Fibroblast of gingiva (primary cell): ENCODE results near the gene MSMP.
A peak's percentile ranks its signal among the peaks of the same experiment; 100 is the strongest.

Source experiments
- DNase-seq: peaks from one replicate; pipeline ENCODE4 v3.0.0-alpha.2; 2011; ENCODE audit warnings: low read depth

Gene MSMP

DNA sequence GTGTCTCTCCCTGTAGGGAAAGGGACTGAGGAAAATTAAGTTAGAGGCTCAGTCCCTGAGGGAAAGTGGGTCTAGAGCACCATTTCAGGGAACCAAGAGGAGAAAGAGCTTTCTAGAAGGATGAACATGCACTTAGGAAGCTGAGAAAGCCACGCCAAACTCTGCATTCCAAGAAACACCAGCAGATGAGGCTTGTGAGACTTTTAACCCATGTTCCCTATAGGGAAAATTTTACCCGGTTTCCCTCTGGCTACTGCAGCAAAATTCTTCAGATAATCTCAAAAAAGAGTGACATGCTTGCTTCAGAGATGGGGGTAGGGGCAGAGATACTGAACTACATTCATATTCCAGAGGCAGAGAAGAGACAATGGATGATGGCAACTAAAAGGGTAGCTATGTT lies 30.6 kb downstream of the MSMP start:
- no peak for DNase-seq

DNA sequence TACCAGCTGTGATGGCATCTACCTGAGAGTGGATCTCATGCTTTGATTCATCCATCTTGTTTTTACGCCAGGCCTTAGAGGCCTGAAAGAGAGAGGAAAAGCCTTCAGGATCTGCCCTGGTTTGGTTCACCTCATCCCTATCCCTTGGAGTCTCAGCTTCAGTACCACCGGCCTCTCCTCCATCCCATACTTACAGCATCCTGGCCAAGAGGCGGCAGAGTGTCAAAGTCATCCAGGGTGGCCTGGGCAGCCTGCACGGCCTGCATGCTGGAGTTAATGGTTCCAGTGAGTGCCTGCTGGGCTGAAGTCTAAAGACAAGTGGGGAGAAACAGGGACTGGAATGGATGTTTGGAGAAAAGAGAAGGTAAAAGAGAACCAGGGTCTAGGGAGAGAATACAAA lies 34.5 kb downstream of the MSMP start:
- DNase-seq = no peak

DNA sequence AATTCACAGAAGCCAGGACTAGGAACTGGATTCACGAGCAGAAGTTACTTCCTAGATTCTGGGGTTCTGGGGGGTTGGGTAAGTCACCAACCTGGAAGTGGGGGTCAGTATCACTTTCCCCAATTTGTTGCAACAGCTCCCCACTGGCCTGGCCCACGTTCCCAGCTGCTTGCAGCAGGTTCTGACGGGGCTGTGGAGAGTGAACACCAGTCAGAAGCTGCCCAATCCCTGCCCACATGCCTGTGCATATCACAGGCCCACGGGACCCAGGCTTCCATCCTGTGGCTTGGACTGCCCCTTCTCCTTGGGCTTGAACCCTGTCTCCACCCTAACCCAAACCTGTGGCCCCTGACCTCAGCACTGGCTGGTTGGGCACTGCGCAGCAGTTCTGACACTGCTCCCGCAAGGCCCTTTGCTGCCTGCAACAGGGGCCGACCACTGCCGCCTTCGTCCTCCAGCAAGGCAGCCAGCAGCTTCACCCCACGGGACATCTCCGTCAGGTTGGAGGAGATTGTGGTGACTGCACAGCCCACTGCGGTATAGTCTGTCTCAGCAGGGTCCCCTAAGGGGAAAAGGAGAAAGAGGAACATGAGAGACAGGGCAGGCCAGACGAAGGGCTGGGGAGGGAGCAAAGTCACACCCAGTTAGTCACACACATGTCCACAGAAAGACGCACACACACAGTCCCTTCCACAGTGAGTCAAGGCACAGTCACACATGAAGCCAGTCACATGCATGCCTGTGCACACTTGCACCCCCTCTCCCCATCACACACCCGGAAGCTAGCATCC lies 35.2 kb downstream of the MSMP start:
- DNase-seq = no peak

DNA sequence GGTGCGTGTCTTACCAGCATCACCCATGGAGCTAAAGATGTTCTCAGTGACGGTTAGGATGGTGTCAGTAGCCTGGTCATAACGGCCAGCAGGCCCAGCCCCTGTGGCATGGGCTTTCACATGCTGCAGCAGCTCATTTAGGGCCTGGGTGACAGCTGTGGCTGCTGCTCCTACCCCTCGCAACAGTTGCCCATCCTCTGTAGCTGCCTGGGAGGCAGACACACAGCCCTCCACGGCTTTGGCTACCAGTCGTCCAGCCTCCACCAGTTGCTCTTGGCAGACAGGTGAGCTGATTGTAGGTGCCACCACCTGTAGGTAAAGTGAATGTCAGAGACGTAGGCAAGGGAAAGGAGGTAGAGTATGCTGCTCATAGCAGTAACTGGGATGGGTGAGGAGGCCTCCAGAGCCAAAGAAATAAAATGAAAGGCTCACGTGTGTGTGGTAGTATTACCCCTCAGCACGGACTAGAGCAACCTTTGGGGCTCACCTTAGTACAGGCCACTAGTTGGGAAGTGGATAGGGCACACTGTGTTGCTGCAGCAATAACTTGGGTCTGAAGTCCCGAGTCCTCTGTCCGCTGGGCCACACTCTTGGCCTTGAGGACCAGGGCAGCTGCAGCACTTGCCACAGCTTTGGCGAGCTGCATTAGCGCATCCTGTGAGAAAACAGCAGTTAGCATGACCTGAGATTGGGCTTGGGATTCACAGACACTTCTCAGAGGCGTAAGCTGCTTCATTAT lies 36.8 kb downstream of the MSMP start:
- DNase-seq = no peak

DNA sequence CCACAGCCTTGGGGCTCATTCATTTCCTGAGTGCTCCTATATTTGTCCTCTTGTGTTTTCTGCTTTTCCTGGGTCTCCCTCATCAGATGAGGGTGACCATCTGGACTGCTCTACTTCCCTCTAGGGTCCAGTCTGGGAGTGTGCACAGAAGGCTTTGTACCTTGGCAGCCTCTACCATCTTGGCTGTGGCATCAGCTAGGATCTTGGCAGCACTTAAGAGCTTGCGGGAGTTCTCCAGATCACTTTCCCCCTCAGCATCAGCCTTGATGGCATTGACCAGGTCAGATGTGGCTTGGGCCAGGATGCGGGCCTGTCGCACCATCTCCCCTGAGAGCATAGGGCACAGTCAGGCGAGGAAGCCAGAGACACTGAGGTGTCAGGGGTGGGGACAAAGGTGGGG lies 37.8 kb downstream of the MSMP start:
- DNase-seq = peak; percentile 59

DNA sequence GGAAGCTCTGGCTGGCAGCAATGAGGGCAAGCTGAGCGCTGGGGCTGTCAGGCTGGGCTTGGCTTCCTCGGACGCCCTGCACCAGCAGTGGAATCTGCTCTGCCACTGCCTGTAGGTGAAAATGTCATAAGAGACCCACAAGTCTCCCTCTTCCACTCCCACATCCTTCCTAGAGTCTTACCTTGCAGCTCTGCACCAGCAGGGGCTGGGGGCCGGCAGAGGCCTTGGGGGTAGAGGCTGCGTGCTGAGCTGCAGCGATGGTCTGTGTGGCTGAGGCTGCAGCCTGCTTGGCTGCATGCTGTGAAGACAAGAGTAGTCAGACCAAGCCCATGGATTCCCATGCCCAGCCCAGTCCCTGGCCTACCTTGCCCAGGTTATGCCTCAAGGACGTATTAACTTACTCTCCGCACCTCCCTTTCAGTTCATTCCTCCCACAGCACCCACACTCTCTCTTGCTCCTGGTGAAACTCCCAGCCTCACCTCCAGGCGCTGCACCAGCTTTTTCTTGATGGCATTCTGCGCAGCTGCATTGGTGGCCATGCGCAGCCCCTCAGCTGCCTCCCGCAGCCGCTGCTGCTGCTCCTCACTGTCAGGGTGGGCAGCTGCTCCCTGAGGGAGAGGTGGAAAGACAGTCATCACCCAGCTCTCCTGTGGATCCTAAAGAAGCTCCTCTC lies 39.4 kb downstream of the MSMP start:
- DNase-seq = no peak

DNA sequence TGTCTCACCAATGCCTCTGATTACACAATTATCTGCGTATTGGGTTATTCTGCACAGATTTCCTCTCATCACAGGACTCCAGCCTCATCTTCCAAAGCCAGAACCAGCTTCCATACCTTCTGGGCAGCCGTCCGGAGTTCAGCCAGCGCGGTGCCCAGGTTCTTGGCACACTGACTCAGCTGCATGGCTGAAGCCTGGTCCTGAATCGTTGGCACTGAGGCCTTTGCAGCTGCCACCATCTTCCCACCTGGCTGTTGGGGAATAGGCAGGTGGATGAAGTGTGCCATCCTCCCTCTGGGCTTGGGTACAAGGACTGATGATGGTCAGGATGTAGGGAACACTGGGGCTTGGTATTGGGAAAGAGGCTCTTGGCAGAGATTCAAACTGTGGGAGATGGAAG lies 40.0 kb downstream of the MSMP start:
- no peak for DNase-seq

DNA sequence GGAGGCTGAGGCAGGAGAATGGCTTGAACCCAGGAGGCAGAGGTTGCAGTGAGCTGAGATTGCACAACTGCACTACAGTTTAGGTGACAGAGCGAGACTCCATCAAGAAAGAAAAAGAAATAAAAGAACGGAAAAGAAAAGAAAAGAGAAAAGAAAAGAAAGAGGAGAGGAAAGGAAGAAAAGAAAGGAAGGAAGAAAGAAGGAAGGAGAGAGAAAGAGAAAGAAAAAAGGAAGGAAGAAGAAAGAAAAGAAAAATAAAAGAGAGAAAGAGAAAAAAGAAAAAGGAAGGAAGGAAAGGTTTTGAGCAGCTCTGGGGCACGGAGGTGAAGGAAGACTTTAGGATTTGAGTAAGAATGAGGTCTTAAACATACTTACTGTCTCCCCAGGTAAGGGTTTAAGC lies 40.5 kb downstream of the MSMP start:
- DNase-seq = no peak

DNA sequence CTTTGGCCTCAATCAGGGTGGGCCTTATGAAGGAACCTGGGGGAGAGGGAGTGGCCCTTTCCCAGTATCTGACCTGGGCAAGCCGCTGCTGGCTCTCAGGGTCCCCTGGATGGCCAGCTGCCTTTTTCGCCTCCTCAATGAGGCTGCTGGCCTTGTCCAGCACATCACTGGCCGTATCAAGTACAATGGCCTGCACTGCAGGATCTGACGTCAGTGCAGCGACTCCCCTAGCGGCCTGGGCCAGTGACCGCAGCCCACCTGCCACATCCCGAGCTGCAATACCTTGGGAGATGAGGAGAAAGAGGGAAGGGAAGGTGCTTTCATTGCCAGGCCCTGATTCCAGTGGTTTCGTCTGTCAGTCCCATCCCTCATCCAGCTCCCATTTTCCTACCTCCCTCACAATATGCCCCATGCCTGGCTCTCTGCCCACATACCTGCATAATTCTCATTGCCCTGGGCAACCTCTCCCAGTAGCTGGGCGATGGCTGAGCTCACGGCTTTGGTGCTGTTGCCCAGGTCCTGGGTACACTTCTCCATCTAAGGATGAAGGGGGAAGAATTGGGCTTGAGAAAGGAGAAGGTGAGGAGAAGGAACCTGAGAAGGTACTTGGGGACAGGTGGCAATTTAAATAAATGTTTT lies 41.2 kb downstream of the MSMP start:
- DNase-seq = no peak

DNA sequence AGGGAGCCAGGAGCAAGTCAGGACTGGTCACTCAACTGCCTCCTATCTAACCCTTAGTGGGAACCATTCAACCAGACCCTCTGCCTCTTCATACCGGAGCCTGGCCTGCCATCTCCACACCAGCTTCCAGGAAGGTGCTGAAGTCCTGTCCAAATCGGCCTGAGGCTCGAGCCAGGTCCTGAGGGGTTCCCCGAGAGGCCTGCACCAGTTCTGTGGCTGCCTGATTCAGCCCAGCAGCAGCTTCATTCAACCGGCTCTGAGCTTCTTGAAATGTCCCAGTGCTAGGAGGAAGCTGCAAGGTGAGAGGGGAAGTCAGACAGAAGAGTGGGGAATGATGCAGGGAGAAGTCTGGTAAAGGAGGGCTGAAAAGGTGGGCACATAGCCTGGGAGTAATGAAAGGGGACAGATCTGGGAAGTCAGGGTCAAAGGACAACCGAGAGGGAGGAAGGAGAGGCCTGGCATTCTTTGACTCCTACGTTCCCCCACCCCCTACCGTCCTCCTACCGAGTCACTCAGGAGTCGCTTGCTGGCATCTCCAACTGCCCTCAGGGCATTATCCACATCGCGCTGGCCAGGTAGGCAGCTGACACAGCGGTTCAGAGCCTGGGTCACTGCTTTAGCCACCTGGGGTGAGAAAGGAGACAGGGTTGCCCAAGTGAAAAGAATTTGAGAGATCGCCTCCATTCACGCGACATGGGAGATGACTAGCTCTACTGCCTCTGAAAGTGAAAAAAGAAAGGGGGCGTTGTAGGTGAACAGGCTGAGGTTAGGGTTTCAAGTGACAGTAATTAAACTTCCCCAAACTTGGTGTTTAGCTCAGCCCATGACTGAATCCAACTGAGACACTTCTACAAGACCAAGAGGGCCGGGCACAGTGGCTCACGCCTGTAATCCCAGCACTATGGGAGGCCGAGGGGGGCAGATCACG lies 42.3 kb downstream of the MSMP start:
- no peak for DNase-seq

DNA sequence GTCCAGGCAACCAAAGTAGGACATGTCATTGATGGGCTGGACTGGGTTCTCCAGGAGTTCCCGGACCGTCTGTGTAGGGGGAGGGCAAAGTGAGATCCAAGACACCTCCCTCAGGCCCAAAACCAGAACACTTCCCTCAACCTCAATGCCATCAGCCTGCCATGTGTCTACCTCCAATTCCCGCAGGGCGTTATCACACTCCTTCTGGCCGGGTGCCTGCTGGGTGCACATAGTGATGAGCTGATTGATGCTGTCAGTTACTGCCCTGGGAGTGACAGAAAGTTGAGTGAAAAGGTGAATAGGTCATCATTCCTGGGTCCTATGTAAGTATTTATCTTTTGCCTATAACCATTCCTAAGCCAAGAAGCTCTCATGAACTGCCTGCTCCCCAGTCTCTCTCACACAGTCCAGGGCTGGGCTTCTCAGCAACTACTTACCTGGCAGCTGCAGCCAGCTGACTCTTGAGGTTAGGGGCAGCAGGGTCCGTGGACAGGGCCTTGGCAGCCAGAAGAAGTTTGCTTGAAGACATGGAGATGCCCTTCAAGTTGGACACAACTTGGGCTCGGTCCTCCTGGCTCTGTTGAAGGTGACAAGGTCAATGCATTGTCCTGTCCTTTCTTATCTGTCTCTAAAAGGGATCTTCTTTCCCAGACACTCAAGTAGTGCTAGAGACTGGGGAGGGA lies 43.1 kb downstream of the MSMP start:
- no peak for DNase-seq

DNA sequence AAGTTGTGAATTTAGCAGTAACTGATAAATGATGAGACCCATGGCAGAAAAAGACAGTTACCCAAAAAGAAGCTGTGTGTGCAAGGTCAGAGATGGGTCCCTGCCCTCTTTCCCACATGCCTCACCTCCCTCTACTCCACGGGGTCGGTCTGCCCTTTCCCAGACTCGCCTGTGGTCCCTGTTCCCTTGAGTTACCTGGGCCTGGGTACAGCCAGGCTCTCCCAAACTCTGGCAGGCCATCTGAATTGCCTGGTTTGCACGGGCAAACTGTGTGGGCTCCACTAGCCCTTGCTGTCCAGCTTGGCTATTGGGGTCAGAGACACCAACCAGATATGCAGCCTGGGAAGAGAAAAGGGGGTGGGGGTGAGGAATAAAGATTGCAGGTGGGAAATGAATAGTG lies 45.9 kb downstream of the MSMP start:
- no peak for DNase-seq

DNA sequence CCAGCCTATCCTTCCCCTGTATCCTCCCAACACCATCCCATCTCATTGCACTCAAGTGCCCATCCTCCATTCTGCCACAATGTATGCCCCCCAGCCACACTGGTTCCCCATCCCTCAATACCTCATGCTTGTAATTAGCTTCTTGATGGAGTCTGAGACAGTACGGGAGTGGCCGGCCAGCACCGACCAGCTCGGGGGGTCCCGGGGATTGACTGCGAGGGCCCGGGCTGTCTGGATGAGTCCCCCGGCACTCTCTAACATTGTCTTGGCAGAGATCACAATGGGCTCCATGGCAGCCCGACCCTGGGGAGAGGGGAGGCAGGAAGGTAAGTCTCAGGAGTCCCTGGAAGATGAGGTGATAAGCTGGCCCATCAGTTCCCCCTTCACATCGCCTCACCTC lies 47.1 kb downstream of the MSMP start:
- DNase-seq = no peak

DNA sequence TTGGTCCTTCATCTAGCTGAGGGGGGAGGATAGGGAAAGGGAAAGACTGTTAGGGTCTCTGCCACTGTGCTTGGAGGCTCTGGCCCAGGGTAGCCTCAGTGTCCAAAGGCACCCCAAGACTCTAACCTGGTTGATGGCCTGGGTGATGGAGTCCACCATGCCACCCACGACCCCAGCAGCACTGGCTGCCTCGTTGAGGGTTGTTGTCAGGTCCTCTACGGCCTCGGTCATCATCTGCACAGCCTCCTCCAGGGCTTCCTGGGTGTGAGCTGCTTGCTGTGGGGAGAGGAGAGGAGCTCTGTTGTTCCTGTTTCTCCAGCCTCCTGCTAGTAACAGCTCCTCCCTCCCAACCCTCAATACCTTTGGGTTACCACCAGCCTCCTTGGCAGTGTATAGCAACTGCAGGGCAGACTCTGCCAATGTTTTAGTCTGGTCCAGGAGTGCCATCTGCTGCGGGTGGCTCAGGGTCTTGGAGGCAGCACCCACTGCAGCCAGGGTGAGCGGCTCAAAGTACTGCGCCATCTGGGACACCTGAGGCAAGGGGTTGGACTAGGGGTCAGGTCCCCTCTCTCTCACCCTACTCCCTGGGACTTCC lies 48.1 kb downstream of the MSMP start:
- no peak for DNase-seq

DNA sequence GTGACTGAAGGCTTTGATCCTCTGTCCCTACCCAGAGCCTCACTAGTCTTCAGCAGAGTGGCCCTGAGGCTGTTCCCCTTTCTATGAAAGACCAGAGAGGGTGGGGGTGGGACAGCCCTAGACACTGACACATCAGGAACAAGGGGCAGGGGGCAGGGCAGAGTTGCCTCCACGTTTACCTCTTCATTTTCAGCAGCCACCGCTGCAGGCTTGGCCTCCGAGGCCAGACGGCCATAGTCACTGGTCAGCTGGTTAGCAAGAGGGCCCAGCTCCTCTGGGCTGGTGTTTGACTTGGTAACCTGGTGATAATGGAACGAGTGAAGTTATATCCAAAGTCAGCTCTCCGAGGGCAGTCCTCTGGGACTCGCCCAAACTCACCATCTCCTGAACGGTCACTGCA lies 48.7 kb downstream of the MSMP start:
- DNase-seq = no peak

DNA sequence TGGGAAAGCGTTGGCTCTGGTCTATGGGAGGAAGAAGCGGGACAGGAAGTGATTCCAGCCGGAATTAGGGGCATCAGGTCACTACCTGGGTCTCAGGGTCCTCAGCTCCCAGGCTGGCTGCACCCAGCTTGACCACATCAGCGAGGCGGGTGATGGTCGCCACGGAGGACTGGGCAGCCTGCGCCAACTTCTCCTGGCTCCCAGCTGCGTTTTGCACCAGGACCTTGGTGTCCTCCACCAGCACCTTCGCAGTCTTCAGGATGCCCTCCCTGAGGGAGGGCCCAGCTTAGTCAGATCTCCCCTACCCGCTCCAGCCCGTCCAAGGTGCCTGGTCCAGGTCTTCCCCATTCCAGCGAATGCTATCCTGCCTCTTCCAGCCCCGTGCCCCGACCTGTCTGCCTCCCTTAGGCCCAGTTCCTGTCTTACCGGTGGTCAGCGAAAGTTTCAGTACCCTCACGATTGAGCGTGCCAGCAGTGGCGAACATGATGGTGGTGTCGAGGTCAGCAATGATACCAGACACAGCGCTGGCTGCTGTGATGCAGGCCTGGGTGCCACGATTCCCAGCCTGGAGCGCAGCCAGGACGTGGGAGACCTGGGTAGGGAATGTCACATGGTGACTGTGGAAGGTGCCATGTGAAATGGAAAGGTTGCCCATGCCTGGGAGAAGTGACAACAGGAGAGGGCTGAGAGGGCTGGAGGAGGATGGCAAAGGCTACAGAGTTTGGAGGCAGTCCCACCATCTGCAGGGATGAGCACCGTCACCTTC lies 50.0 kb downstream of the MSMP start:
- DNase-seq = no peak
